ENCODE measurements around the gene OLFM2.
"Not testable (repeated sequence)": the region's sequence is repeated elsewhere in the genome, so short reads cannot be mapped to it uniquely, and the experiment has no call there.

DNA sequence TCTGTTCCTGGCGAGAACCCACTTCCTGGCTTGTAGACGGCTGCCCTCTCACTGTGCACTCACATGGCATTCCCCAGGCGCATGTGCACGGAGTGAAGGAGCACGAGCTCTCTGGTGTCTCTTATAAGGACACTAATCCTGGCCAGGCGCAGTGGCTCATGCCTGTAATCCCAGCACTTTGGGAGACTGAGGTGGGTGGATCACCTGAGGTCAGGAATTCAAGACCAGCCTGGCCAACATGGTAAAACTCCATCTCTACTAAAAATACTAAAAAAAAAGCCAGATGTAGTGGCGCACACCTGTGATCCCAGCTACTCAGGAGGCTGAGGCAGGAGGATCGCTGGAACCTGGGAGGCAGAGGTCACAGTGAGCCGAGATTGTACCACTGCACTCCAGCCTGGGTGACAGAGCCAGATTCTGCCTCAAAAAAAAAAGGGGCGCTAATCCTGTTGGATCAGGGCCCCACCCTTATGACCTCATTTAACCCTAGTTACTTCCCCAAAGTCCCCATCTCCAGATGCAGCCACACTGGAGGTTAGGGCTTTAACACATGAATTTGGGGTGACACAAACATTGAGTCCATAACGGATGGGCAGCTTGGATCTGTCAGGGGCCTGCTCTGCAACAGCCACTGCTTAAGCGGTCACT, 92.6 kb downstream of the OLFM2 start:
- TF ChIP-seq, protein P1, sequence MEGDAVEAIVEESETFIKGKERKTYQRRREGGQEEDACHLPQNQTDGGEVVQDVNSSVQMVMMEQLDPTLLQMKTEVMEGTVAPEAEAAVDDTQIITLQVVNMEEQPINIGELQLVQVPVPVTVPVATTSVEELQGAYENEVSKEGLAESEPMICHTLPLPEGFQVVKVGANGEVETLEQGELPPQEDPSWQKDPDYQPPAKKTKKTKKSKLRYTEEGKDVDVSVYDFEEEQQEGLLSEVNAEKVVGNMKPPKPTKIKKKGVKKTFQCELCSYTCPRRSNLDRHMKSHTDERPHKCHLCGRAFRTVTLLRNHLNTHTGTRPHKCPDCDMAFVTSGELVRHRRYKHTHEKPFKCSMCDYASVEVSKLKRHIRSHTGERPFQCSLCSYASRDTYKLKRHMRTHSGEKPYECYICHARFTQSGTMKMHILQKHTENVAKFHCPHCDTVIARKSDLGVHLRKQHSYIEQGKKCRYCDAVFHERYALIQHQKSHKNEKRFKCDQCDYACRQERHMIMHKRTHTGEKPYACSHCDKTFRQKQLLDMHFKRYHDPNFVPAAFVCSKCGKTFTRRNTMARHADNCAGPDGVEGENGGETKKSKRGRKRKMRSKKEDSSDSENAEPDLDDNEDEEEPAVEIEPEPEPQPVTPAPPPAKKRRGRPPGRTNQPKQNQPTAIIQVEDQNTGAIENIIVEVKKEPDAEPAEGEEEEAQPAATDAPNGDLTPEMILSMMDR (conservative IDR thresholded peaks at IDR 0.05; ENCODE audit: low read depth, low read length) = not testable (repeated sequence)
- not testable (repeated sequence) for TF ChIP-seq EZH2 (IDR thresholded peaks at IDR 0.05; ENCODE audit: borderline replicate concordance, low read depth, low read length, poor library complexity, severe bottlenecking)
